ENCODE results near the gene CAP2.
A peak's percentile ranks its signal among the peaks of the same experiment; 100 is the strongest.

CAP2 gene

DNA sequence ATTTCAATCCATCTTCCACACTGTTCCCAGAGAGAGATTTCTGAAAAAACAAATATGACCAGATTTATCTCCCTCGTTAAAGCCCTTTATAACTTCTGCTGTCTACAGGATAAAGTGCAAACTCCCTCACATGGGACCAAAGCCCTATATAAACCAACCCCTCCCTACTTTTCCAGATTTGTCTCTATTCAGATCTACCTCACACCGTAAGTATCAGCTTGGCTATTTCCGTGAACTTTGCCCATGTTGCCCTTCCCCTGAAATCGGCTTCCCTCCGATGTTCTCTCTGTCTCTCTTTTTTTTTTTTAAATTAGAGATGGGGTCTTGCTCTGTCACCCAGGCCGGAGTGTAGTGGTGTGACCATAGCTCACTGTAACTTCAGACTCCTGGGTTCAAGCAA, 194.6 kb downstream of the CAP2 start:
- DNase-seq = no peak

DNA sequence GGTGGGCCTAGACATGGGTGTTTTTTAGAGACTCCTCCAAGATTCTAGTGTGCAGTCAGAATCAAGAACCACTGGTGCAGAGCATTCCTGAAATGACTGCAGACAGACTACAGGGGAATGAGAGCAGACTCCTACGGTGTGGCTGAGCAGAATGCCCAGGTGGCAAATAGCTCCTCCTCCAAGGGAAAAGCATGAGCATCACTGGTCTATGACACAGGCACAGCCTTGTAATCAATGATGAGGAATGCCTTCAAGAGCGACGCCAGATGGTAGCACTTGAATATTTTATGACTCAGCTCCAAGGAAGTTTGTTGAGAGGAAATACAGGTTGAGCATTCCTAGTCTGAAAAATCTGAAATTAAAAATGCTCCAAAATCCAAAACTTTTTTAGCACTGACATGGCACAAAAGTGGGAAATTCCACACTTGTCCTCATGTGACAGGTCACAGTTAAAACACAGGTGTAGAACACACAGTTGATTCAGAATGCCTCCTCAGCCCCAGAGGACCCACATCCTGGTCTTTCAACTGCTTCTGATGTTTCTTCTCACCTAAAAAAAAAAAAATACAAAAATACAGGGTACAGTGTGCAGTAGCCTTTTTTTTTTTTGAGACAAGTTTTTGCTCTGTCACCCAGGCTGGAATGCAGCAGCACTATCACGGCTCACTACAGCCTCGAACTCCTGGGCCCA, 196.2 kb downstream of the CAP2 start:
- DNase-seq = peak; percentile 41

DNA sequence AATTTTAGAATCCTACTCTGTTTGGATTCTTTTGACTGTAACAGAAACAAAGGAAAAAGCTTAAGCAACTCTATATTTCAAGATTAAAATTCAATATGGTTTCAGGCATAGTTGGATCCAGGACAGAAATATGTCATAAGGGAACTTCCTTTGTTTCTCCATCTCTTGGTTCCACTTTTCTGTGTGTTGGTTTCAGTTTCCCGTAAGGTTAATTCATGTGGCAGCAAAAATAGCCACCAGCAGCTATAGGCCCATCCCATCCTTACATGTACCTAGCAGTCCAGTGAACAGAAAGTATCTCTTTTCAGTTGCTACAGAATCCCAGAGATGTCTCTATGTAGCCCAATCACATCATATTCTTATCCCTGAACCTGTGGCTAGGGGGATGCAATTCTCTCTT, 197.9 kb downstream of the CAP2 start:
- no peak for DNase-seq

DNA sequence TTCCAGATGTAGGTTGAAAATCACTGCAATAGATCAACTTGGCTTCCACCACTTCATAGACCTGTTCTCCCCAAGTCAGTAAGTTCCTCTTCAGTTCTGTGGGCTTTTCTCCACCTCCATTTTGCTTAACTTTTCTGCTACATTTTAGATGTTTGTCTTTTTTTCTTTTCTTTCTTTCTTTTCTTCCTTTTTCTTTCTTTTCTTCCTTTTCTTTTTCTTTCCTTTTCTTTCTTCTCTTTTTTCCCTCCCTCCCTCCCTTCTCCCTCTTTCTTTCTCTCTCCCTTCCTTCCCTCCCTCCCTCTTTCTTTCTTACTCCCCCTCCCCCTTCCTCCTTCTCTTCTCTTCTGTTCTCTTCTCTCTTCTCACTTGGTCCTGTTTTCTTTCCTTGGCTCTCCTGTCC, 199.9 kb downstream of the CAP2 start:
- no peak for DNase-seq

DNA sequence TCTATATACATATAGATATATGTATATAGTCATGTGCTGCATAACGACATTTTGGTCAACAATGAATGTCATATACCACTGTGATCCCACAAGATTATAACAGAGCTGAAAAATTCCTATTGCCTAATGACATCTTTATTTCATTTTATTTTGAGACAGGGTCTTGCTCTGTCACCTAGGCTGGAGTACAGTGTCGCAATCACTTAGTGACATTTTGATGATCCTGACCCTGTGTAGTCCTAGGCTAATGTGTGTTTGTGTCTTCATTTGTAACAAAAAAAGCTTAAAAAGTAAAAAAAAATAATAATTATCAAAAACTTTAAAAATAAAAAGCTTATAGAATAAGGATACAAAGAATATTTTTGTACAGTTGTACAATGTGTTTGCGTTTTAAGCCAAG, 202.7 kb downstream of the CAP2 start:
- no peak for DNase-seq

DNA sequence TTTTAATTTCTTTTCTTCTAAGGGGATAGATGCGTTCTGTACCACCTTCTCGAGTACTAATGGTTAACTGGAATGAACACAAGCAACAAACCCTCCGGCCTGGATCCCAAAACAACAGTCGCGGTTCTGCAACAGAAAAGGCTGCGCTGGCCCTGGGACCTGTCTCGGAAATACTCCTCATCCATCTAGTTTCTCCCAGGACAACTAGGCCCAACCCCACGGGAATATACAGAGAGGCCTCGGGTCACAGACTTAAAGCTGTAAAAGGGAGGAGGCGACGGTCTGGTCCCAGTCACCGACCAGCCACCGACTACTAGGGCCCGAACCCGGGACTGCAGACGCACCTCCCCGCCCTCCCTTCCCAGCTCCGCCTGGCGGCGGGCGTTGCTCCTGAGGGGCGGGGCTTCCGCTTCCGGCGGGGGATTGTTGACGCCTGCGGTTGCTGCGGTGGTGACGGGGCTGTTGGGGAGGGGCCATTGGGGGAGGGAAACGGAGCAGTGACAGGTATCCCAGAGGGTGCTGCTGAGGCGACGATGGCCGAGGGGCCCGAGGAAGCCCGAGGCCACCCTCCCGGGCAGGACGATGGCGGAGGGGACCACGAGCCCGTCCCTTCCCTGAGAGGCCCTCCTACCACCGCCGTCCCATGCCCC, 206.6 kb downstream of the CAP2 start, which contains the start of gene FAM8A1:
FAM8A1 (plus strand) TSS at position 426 of the 650 bp plus-strand sequence; CDS start at position 534, 108 bp downstream.
- DNase-seq = peak; percentile 98

DNA sequence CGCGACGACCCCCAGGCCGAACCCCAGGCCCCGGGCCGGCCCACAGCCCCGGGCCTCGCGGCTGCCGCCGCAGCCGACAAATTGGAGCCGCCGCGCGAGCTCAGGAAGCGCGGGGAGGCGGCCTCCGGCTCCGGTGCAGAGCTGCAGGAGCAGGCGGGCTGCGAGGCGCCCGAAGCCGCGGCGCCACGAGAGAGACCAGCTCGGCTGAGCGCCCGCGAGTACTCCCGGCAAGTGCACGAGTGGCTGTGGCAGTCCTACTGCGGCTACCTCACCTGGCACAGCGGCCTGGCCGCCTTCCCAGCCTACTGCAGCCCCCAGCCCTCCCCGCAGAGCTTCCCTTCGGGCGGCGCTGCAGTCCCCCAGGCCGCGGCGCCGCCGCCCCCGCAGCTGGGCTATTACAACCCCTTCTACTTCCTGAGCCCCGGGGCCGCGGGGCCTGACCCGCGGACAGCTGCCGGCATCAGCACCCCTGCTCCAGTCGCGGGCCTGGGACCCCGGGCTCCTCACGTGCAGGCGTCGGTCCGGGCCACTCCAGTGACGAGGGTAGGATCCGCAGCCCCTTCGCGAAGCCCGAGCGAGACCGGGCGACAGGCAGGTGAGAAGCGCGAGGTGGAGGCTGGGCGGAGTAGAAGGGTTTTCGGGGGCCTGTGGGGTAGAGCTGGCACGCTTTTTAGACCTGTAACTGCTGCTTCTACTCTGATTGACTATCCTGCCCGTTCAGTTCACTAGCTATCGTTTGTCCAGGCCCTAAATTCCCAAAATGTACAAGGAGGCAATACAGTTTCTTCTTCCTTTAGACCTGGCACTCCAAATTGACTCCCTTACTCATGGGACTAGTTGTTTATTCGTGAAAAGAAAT, 207.4 kb downstream of the CAP2 start:
- DNase-seq = peak; percentile 65

DNA sequence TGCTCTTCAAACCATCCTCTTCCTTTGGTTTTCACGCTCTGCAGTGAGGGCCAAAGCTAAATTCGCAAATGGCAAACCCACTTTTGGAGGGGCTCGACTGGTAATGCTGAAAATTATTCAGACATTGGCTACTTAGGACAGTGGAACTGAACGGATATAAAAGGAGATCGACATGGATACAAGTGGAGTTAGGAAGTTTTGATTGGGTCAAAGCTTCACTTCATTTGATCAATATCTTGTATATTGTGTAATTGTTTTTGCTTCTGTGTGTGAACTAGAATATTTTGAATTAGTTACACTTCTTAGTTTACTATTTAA, 207.9 kb downstream of the CAP2 start:
- DNase-seq = no peak

DNA sequence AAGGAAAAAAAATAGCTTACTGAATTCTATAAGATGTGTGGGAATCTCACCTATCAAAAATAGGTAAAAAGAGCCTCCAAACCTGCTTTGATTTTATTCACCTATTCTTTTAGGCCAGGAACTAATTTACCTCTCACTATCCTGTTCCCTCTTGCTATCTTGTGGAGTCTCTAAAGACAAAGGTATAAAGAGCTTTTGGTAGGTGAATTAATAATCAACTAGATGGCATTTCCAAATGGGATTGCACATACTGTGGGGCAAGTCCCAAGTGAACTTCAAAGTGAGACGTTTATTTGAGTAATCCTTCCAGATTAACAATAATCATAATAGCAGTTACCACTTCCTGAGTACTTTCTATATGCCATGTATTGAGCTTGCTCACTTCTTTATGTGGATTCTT, 209.5 kb downstream of the CAP2 start:
- DNase-seq = no peak

DNA sequence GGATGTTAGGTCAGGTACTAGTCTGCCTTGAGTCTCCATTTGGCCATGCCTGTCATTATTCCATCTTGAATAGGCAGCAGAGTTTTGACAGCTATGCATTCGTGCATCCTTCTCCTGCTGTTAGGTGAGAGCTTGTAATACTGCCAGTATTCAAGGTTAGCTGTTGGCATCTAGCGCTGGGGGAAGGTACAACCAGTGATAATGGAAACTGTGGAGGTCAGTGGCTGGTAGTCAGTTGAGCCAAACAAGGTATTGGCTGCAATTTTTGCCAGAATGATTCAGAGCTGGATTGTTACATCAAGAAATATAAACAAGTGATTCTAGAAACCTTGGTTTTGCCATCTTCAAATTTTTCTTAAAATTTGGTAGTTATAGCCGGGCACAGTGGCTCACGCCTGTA, 213.2 kb downstream of the CAP2 start:
- no peak for DNase-seq
